GM10248 (cell line): ENCODE data around the gene TTC6.

Experiments used
- CTCF ChIA-PET: fragments of 300-600 bp; sonication (Branson Sonifier 250); formaldehyde crosslinking; extraction: SDS; loops from one replicate; lab custom pipeline; 2021; ENCODE audit warnings: antibody characterized with exemption; lab: Yijun Ruan, JAX
- POLR2A ChIA-PET: fragments of 350-650 bp; sonication (Branson Sonifier 250); formaldehyde crosslinking; extraction: SDS; loops from one replicate; lab custom pipeline; 2020; ENCODE audit warnings: antibody characterized with exemption; lab: Yijun Ruan, JAX
- DNase-seq: peaks from one replicate; pipeline ENCODE4 v3.0.0; 2012; ENCODE audit errors: extremely low spot score
- CTCF ChIP-seq: IDR thresholded peaks from 2 replicates; pipeline ENCODE4 v1.5.1; 2012; ENCODE audit warnings: mild to moderate bottlenecking, low read depth; ENCODE audit errors: extremely low read depth, missing control alignments, control extremely low read depth

The TTC6 gene

DNA sequence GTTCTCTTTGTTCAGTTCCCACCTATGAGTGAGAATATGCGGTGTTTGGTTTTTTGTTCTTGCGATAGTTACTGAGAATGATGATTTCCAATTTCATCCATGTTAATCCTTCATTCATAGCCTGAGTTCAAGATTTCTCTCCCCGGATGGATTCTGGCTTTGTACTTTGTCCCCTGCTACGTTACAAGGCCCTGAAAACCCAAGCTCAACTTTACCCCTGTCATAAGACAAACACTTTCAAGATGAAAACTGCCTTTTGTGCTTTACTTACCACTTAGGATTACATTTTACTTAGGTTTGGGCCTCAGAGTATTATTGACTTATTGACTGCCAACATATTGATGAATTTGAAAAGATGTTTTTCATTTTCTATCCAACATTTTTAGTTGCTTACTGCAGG lies 36.7 kb upstream of the TTC6 start:
- ChIA-PET CTCF (no interaction called here), POLR2A (no interaction called here)
- no peak for DNase-seq
- no peak for TF ChIP-seq CTCF

DNA sequence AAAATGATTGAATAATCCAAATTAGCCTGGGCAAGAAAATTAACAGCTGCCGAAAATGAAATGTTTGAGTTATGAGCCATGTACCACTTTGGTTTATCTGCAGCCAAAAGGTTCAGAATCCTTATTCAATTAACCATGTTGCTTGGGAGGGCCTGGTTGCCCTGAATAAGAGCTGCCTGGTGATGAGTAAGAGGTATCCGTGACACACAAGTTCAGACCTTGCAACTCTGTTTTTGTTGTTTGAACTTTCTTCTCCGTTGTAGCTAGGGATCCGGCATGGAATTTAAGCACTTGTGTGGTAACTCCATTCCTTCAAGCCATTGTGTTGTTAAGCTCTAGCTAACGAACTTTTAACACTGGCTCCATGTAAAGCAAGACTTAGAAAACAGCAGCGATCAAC lies 36.0 kb upstream of the TTC6 start:
- ChIA-PET POLR2A (no interaction called here), CTCF (no interaction called here)
- DNase-seq = no peak
- no peak for TF ChIP-seq CTCF

DNA sequence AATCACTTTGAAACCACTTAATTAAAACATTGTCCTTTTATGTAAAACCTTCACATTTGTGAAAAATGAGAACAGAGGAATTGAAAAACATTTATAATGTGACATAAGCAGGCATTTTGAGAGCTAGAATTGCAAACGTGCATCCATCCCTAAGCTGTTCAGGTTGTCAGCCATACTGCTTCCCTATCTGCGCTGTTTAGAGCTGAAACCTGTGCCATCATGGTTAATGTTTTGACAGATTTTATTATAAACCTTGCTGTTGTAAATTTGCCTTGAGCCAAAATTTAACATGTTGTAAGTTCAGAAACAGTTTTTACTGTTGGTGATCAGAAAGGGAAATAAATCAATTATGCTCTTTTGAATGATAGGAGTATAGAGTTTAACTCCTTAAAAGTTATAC lies 32.2 kb upstream of the TTC6 start:
- ChIA-PET CTCF (no interaction called here), POLR2A (no interaction called here)
- no peak for DNase-seq
- no peak for TF ChIP-seq CTCF

GRCh38 chr14:37565550-37565949 lies 29.9 kb upstream of the TTC6 start:
- TF ChIP-seq CTCF = no peak
- ChIA-PET CTCF (no interaction called here), POLR2A (no interaction called here)
- no peak for DNase-seq

- ChIA-PET CTCF (no interaction called here), POLR2A (no interaction called here)
- no peak for DNase-seq
- no peak for TF ChIP-seq CTCF
Measured at GRCh38 chr14:37566811-37567371, 28.5 kb upstream of the TTC6 start.

- CTCF ChIA-PET = interaction anchor here (0.9 kb wide), 1 partner anchor 9 kb away, joined by 3 read pairs; no protein-coding TSS in a partner anchor
- POLR2A ChIA-PET = no interaction called here
- DNase-seq = no peak
- TF ChIP-seq CTCF = no peak
Measured at GRCh38 chr14:37569729-37570128, 25.7 kb upstream of the TTC6 start.
